ENCODE results near the gene BLMH.
A peak's percentile ranks its signal among the peaks of the same experiment; 100 is the strongest.

The BLMH gene

GRCh38 chr17:30292286-30292858 is 628 bp upstream of the BLMH start:
- Mint-ChIP-seq H3K27ac (no peak overlapping the region), H3K9me3 (no peaks in the 10 kb centered on the region), H3K4me1 (ENCODE audit: low read depth) (peaks cover 12% of the 10 kb centered on the region), H3K4me3 (peak overlapping the region; percentile 55), H3K27me3 (ENCODE audit: low read depth) (peaks cover 2% of the 10 kb centered on the region), H3K36me3 (ENCODE audit: low read depth) (peaks cover 9% of the 10 kb centered on the region)
- DNase-seq (ENCODE audit: low spot score): no peak

GRCh38 chr17:30290696-30291542 is 825 bp downstream of the BLMH start:
- peak; percentile 36 for DNase-seq (ENCODE audit: low spot score)
- no peaks in the 10 kb centered on the region for H3K27me3 Mint-ChIP-seq (ENCODE audit: low read depth)
- peak overlapping the region; percentile 95 for H3K4me3 Mint-ChIP-seq
- H3K4me1 Mint-ChIP-seq (ENCODE audit: low read depth): peaks cover 12% of the 10 kb centered on the region
- H3K36me3 Mint-ChIP-seq (ENCODE audit: low read depth): peaks cover 19% of the 10 kb centered on the region
- peak overlapping the region; percentile 81 for H3K27ac Mint-ChIP-seq
- H3K9me3 Mint-ChIP-seq: no peaks in the 10 kb centered on the region

GRCh38 chr17:30290077-30290476 is 1.7 kb downstream of the BLMH start:
- Mint-ChIP-seq H3K4me3 (peak overlapping the region; percentile 95), H3K9me3 (no peaks in the 10 kb centered on the region)
- no peak for DNase-seq (ENCODE audit: low spot score)

GRCh38 chr17:30279156-30279555 is 12.6 kb downstream of the BLMH start:
- DNase-seq (ENCODE audit: low spot score): no peak
- H3K4me1 Mint-ChIP-seq (ENCODE audit: low read depth): peaks cover 3% of the 10 kb centered on the region
- no peaks in the 10 kb centered on the region for H3K27me3 Mint-ChIP-seq (ENCODE audit: low read depth)
- no peak overlapping the region for H3K4me3 Mint-ChIP-seq
- no peak overlapping the region for H3K27ac Mint-ChIP-seq
- no peaks in the 10 kb centered on the region for H3K9me3 Mint-ChIP-seq
- H3K36me3 Mint-ChIP-seq (ENCODE audit: low read depth): peaks cover 34% of the 10 kb centered on the region

More at GRCh38 chr17:30290077-30290476, 1.7 kb downstream of the BLMH start:
- no peak overlapping the region for H3K27ac Mint-ChIP-seq
- H3K36me3 Mint-ChIP-seq (ENCODE audit: low read depth): peaks cover 26% of the 10 kb centered on the region
- no peaks in the 10 kb centered on the region for H3K27me3 Mint-ChIP-seq (ENCODE audit: low read depth)
- peaks cover 12% of the 10 kb centered on the region for H3K4me1 Mint-ChIP-seq (ENCODE audit: low read depth)

DNA sequence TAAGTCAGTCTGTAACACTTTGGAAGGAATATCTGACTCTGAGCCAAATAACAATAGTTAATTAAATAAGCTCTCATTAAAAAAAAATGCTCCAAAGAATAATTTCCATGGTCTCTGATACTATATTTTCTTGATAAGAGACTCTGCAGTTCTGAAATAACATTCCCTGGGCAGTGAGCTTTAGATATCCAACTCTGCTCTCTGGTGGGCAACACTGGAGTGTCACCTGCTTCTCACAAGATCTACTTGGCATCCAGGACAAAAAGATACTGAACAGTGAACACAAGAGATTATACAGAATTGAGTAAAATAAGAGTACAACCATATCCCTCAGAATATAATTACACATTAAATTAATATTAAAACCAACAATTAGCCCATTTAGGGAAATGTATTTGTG is 13.7 kb downstream of the BLMH start:
- H3K4me3 Mint-ChIP-seq: no peak overlapping the region
- H3K4me1 Mint-ChIP-seq (ENCODE audit: low read depth): peaks cover 3% of the 10 kb centered on the region
- no peaks in the 10 kb centered on the region for H3K9me3 Mint-ChIP-seq
- no peaks in the 10 kb centered on the region for H3K27me3 Mint-ChIP-seq (ENCODE audit: low read depth)
- DNase-seq (ENCODE audit: low spot score): no peak
- H3K36me3 Mint-ChIP-seq (ENCODE audit: low read depth): peaks cover 34% of the 10 kb centered on the region
- no peak overlapping the region for H3K27ac Mint-ChIP-seq

- Mint-ChIP-seq H3K9me3 (no peaks in the 10 kb centered on the region), H3K4me3 (no peak overlapping the region), H3K36me3 (ENCODE audit: low read depth) (peaks cover 47% of the 10 kb centered on the region), H3K27me3 (ENCODE audit: low read depth) (no peaks in the 10 kb centered on the region), H3K27ac (no peak overlapping the region), H3K4me1 (ENCODE audit: low read depth) (peaks cover 3% of the 10 kb centered on the region)
- DNase-seq (ENCODE audit: low spot score): no peak
Observed at GRCh38 chr17:30275911-30276310, 15.8 kb downstream of the BLMH start.

DNA sequence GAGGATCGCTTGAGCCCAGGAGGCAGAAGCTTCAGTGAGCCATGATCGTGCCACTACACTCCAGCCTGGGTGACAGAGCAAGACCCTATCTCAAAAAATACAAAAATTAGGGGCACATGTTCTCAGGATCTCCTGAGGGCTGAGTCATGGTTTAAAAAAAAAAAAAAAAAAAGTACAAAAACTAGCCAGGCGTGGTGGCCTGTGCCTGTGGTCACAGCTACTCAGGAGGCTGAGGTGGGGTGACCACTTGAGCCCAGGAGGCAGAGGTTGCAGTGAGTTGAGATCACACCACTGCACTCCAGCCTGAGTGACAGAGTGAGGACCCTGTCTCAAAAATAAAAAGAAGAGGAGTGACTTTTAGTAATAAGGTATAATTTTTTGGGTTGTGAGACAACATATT is 16.9 kb downstream of the BLMH start:
- H3K4me1 Mint-ChIP-seq (ENCODE audit: low read depth): peaks cover 3% of the 10 kb centered on the region
- H3K9me3 Mint-ChIP-seq: no peaks in the 10 kb centered on the region
- no peaks in the 10 kb centered on the region for H3K27me3 Mint-ChIP-seq (ENCODE audit: low read depth)
- H3K4me3 Mint-ChIP-seq: no peak overlapping the region
- H3K27ac Mint-ChIP-seq: no peak overlapping the region
- no peak for DNase-seq (ENCODE audit: low spot score)
- peaks cover 48% of the 10 kb centered on the region for H3K36me3 Mint-ChIP-seq (ENCODE audit: low read depth)

- no peak overlapping the region for H3K4me3 Mint-ChIP-seq
- DNase-seq (ENCODE audit: low spot score): no peak
- H3K27me3 Mint-ChIP-seq (ENCODE audit: low read depth): no peaks in the 10 kb centered on the region
- no peaks in the 10 kb centered on the region for H3K9me3 Mint-ChIP-seq
- peaks cover 48% of the 10 kb centered on the region for H3K36me3 Mint-ChIP-seq (ENCODE audit: low read depth)
- H3K27ac Mint-ChIP-seq: no peak overlapping the region
- peaks cover 3% of the 10 kb centered on the region for H3K4me1 Mint-ChIP-seq (ENCODE audit: low read depth)
Observed at GRCh38 chr17:30273373-30273772, 18.4 kb downstream of the BLMH start.

- peaks cover 3% of the 10 kb centered on the region for H3K4me1 Mint-ChIP-seq (ENCODE audit: low read depth)
- H3K4me3 Mint-ChIP-seq: no peak overlapping the region
- H3K27ac Mint-ChIP-seq: no peak overlapping the region
- H3K9me3 Mint-ChIP-seq: no peaks in the 10 kb centered on the region
- H3K36me3 Mint-ChIP-seq (ENCODE audit: low read depth): peaks cover 53% of the 10 kb centered on the region
- DNase-seq (ENCODE audit: low spot score): no peak
- no peaks in the 10 kb centered on the region for H3K27me3 Mint-ChIP-seq (ENCODE audit: low read depth)
Observed at GRCh38 chr17:30271102-30271501, 20.6 kb downstream of the BLMH start.

DNA sequence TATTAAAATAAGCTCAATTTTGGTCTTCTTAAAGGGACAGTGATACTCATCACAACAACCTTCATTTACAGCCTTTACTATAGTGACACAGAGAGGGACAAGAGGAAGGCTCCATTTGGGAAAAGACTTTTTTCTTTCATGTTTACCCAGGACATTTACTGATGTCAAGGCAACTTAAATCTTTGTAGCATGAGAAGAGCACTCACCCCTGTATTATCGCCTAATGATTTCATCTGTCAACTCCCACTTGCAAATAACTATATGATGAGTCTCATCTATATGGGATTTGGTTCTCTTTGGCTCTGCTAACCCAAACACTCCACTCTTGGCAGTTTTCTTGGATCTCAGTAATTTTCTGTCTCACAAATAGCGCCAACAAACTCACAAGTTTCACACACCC is 24.1 kb downstream of the BLMH start:
- H3K27me3 Mint-ChIP-seq (ENCODE audit: low read depth): no peaks in the 10 kb centered on the region
- no peaks in the 10 kb centered on the region for H3K9me3 Mint-ChIP-seq
- no peak overlapping the region for H3K4me3 Mint-ChIP-seq
- DNase-seq (ENCODE audit: low spot score): no peak
- H3K36me3 Mint-ChIP-seq (ENCODE audit: low read depth): peaks cover 53% of the 10 kb centered on the region
- no peak overlapping the region for H3K27ac Mint-ChIP-seq
- no peaks in the 10 kb centered on the region for H3K4me1 Mint-ChIP-seq (ENCODE audit: low read depth)

GRCh38 chr17:30263552-30264333 is 28.0 kb downstream of the BLMH start:
- H3K27me3 Mint-ChIP-seq (ENCODE audit: low read depth): no peaks in the 10 kb centered on the region
- DNase-seq (ENCODE audit: low spot score): no peak
- H3K9me3 Mint-ChIP-seq: no peaks in the 10 kb centered on the region
- peaks cover 37% of the 10 kb centered on the region for H3K36me3 Mint-ChIP-seq (ENCODE audit: low read depth)
- H3K27ac Mint-ChIP-seq: no peak overlapping the region
- no peak overlapping the region for H3K4me3 Mint-ChIP-seq
- peaks cover 2% of the 10 kb centered on the region for H3K4me1 Mint-ChIP-seq (ENCODE audit: low read depth)

- H3K36me3 Mint-ChIP-seq (ENCODE audit: low read depth): peaks cover 17% of the 10 kb centered on the region
- H3K27me3 Mint-ChIP-seq (ENCODE audit: low read depth): no peaks in the 10 kb centered on the region
- no peak overlapping the region for H3K4me3 Mint-ChIP-seq
- peaks cover 3% of the 10 kb centered on the region for H3K4me1 Mint-ChIP-seq (ENCODE audit: low read depth)
- DNase-seq (ENCODE audit: low spot score): no peak
- peak overlapping the region; percentile 38 for H3K27ac Mint-ChIP-seq
- H3K9me3 Mint-ChIP-seq: no peaks in the 10 kb centered on the region
Observed at GRCh38 chr17:30256756-30257506, 34.8 kb downstream of the BLMH start.

DNA sequence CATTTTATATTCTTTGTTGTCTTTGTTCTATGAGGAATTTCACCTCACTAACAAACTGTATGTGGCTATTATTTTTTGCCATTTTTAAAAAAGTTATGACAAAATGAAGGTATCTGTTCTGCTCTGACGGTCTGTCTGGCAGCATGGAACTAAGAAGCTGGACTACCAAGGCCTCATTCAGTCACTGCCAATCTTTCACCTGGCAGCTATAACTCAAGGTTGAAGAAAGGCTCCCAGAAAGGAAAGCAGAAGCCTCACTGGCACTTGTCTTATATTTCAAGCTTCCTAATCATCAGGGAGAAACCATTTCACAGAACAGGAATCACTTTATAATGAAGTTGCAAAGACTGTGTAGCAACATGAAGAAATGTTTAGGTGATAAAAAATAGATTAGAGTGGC is 37.6 kb downstream of the BLMH start:
- no peak overlapping the region for H3K4me3 Mint-ChIP-seq
- no peak overlapping the region for H3K27ac Mint-ChIP-seq
- peaks cover 3% of the 10 kb centered on the region for H3K4me1 Mint-ChIP-seq (ENCODE audit: low read depth)
- peaks cover 27% of the 10 kb centered on the region for H3K36me3 Mint-ChIP-seq (ENCODE audit: low read depth)
- H3K9me3 Mint-ChIP-seq: no peaks in the 10 kb centered on the region
- H3K27me3 Mint-ChIP-seq (ENCODE audit: low read depth): no peaks in the 10 kb centered on the region
- no peak for DNase-seq (ENCODE audit: low spot score)
